ENCODE data around the gene KRTAP21-3.
"Not testable (repeated sequence)": the region's sequence is repeated elsewhere in the genome, so short reads cannot be mapped to it uniquely, and the experiment has no call there.

Gene KRTAP21-3

GRCh38 chr21:30718239-30718909 lies at the start of gene KRTAP21-3:
TSS of gene KRTAP21-3 (minus strand) at chr21:30718777. CDS start at chr21:30718759, 18 bp downstream.
- no peak for DNase-seq (ENCODE audit: low spot score)

GRCh38 chr21:30760776-30761175 lies 42.2 kb upstream of the KRTAP21-3 start:
- DNase-seq (ENCODE audit: low spot score) = no peak

- no peak for DNase-seq (ENCODE audit: low spot score)
Measured at GRCh38 chr21:30758306-30758705, 39.7 kb upstream of the KRTAP21-3 start.

GRCh38 chr21:30755328-30755727 lies 36.8 kb upstream of the KRTAP21-3 start, which contains the start of gene KRTAP21-1:
TSS of gene KRTAP21-1 (minus strand) at chr21:30755428. CDS start at chr21:30755378, 50 bp downstream.
- not testable (repeated sequence) for DNase-seq (ENCODE audit: low spot score)

GRCh38 chr21:30747159-30747558 lies 28.6 kb upstream of the KRTAP21-3 start, which contains the start of gene KRTAP21-2:
TSS of gene KRTAP21-2 (minus strand) at chr21:30747259. CDS start at chr21:30747202, 57 bp downstream.
- DNase-seq (ENCODE audit: low spot score) = no peak

- no peak for DNase-seq (ENCODE audit: low spot score)
Measured at GRCh38 chr21:30740462-30740861, 21.9 kb upstream of the KRTAP21-3 start.

- no peak for DNase-seq (ENCODE audit: low spot score)
Measured at GRCh38 chr21:30733026-30733425, 14.4 kb upstream of the KRTAP21-3 start.

GRCh38 chr21:30726726-30727125 lies 8.1 kb upstream of the KRTAP21-3 start:
- no peak for DNase-seq (ENCODE audit: low spot score)

- no peak for DNase-seq (ENCODE audit: low spot score)
Measured at GRCh38 chr21:30719401-30719800, 824 bp upstream of the KRTAP21-3 start.

GRCh38 chr21:30717105-30717504 lies 1.5 kb downstream of the KRTAP21-3 start:
- no peak for DNase-seq (ENCODE audit: low spot score)

GRCh38 chr21:30714946-30715345 lies 3.6 kb downstream of the KRTAP21-3 start:
- no peak for DNase-seq (ENCODE audit: low spot score)

- DNase-seq (ENCODE audit: low spot score) = no peak
Measured at GRCh38 chr21:30714456-30714855, 4.1 kb downstream of the KRTAP21-3 start.

GRCh38 chr21:30713766-30714165 lies 4.8 kb downstream of the KRTAP21-3 start:
- no peak for DNase-seq (ENCODE audit: low spot score)

- DNase-seq (ENCODE audit: low spot score) = no peak
Measured at GRCh38 chr21:30710499-30710898, 8.1 kb downstream of the KRTAP21-3 start.

GRCh38 chr21:30707409-30707808 lies 11.2 kb downstream of the KRTAP21-3 start:
- DNase-seq (ENCODE audit: low spot score) = no peak

GRCh38 chr21:30695956-30696355 lies 22.6 kb downstream of the KRTAP21-3 start:
- DNase-seq (ENCODE audit: low spot score) = no peak

- no peak for DNase-seq (ENCODE audit: low spot score)
Measured at GRCh38 chr21:30689822-30690221, 28.8 kb downstream of the KRTAP21-3 start.

- DNase-seq (ENCODE audit: low spot score) = no peak
Measured at GRCh38 chr21:30684506-30684905, 34.1 kb downstream of the KRTAP21-3 start.

GRCh38 chr21:30680586-30680985 lies 38.0 kb downstream of the KRTAP21-3 start:
- DNase-seq (ENCODE audit: low spot score) = no peak

GRCh38 chr21:30676737-30677136 lies 41.8 kb downstream of the KRTAP21-3 start:
- no peak for DNase-seq (ENCODE audit: low spot score)

- DNase-seq (ENCODE audit: low spot score) = no peak
Measured at GRCh38 chr21:30674312-30674711, 44.3 kb downstream of the KRTAP21-3 start.

GRCh38 chr21:30672985-30673650 lies 45.5 kb downstream of the KRTAP21-3 start:
- no peak for DNase-seq (ENCODE audit: low spot score)

- DNase-seq (ENCODE audit: low spot score) = no peak
Measured at GRCh38 chr21:30668776-30669175, 49.8 kb downstream of the KRTAP21-3 start.
